ENCODE measurements around the gene COL18A1. TPM values are rescaled to one million over a fixed set of nuclear protein-coding genes. Genes with fewer than 3 reads are reported as not detected.

Gene COL18A1
- total RNA-seq, 3 donors from 2014 or later (not counting 1 experiment from before 2014, with no cell fraction given): 12.3 to 22.3 (median 12.7) TPM

DNA sequence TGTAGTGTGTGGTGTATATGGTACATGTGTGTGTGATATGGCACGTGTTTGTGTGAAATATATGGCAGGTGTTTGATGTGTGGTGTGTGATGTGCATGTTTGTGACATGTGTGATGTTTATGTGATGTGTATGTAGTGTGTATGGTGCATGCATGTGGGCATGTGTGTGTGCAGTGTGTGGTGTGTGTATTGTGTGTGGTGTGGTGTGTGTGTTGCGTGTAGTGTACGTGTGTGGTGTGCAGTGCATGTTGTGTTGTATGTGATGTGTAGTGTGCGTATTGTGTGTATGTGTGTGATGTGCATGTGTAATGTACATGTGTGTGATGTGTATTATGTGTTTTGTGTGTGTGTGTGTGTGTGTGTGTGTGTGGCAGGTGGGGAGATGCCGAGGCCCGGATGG, 71.6 kb downstream of the COL18A1 start:
- Mint-ChIP-seq H3K27ac (peak overlapping the region in 1 of 2 donors; percentile 34), H3K4me1 (peaks cover 18 to 27% of the 10 kb centered on the region in 2 donors), H3K4me3 (no peak overlapping the region), H3K36me3 (no peaks in the 10 kb centered on the region), H3K9me3 (no peaks in the 10 kb centered on the region), H3K27me3 (ENCODE audit: low read depth in 2 of 2) (no peaks in the 10 kb centered on the region)
- Histone ChIP-seq H3K27me3 (ENCODE audit: control insufficient read depth, insufficient read depth, low read length) (no peaks in the 10 kb centered on the region), H3K36me3 (ENCODE audit: control insufficient read depth, insufficient read depth, low read length) (no peaks in the 10 kb centered on the region), H3K4me1 (ENCODE audit: control insufficient read depth, insufficient read depth, low read length) (peaks cover 30% of the 10 kb centered on the region), H3K27ac (ENCODE audit: low read length) (no peak overlapping the region), H3K9me3 (ENCODE audit: control insufficient read depth, insufficient read depth, low read length) (no peaks in the 10 kb centered on the region), H3K4me3 (ENCODE audit: low read length) (no peak overlapping the region)
- ATAC-seq (no peak), DNase-seq (no peak)
- WGBS (ENCODE audit: insufficient coverage): 96% methylated on average over 6 of the region's 6 CpGs
- intact Hi-C loops (cut with micrococcal nuclease): no loop called here
- TF ChIP-seq, protein P1, sequence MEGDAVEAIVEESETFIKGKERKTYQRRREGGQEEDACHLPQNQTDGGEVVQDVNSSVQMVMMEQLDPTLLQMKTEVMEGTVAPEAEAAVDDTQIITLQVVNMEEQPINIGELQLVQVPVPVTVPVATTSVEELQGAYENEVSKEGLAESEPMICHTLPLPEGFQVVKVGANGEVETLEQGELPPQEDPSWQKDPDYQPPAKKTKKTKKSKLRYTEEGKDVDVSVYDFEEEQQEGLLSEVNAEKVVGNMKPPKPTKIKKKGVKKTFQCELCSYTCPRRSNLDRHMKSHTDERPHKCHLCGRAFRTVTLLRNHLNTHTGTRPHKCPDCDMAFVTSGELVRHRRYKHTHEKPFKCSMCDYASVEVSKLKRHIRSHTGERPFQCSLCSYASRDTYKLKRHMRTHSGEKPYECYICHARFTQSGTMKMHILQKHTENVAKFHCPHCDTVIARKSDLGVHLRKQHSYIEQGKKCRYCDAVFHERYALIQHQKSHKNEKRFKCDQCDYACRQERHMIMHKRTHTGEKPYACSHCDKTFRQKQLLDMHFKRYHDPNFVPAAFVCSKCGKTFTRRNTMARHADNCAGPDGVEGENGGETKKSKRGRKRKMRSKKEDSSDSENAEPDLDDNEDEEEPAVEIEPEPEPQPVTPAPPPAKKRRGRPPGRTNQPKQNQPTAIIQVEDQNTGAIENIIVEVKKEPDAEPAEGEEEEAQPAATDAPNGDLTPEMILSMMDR (IDR thresholded peaks at IDR 0.05): no peak

DNA sequence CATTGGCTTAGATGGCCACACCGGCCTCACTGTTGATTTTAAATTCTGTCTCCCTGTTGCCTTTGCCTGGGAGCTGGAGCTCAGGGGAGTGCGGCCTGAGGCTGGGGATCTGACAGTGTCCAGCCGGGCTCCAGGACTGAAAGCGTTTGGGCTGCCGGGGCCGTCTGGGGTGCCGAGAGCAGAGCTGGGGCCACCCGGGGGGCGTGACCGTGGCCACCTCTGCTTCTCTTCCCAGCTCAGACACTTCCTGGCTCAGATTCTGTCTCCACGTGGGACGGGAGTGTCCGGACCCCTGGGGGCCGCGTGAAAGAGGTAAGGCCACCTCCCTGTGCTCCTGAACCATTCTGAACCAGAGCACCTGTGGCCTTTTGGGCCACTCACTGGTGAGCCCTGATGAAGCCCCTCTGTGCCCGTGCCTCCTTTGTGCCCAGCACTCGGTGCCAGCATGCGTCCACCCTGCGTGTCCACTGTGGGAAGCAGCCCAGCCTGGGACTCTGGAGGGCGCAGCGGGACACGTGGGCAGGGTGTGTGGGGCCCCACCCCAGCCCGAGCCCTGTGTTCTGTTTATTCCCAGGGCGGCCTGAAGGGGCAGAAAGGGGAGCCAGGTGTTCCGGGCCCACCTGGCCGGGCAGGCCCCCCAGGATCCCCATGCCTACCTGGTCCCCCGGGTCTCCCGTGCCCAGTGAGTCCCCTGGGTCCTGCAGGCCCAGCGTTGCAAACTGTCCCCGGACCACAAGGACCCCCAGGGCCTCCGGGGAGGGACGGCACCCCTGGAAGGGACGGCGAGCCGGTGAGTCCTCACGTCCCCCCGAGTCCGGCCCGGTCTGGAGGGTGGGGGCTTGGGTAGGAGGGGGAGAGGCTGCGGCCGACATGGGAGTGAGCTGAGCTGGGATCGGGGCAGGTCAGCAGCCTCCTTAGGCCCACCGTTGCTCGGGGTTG, 72.5 kb downstream of the COL18A1 start:
- Histone ChIP-seq H3K4me3 (ENCODE audit: low read length) (no peak overlapping the region), H3K27me3 (ENCODE audit: control insufficient read depth, insufficient read depth, low read length) (no peaks in the 10 kb centered on the region), H3K27ac (ENCODE audit: low read length) (peak overlapping the region; percentile 77), H3K4me1 (ENCODE audit: control insufficient read depth, insufficient read depth, low read length) (peaks cover 38% of the 10 kb centered on the region), H3K36me3 (ENCODE audit: control insufficient read depth, insufficient read depth, low read length) (no peaks in the 10 kb centered on the region), H3K9me3 (ENCODE audit: control insufficient read depth, insufficient read depth, low read length) (no peaks in the 10 kb centered on the region)
- peak overlapping the region; percentile 96 for H3K4me3 Mint-ChIP-seq
- no peaks in the 10 kb centered on the region for H3K27me3 Mint-ChIP-seq (ENCODE audit: low read depth in 2 of 2)
- DNase-seq (no peak), ATAC-seq (no peak)
- H3K36me3 Mint-ChIP-seq: no peaks in the 10 kb centered on the region
- H3K27ac Mint-ChIP-seq: peak overlapping the region; percentile 88 to 89
- no peaks in the 10 kb centered on the region for H3K9me3 Mint-ChIP-seq
- 77% methylated on average over 44 of the region's 44 CpGs for WGBS (ENCODE audit: insufficient coverage)
- peaks cover 18 to 27% of the 10 kb centered on the region in 2 donors for H3K4me1 Mint-ChIP-seq
- intact Hi-C loops (cut with micrococcal nuclease): loop anchor here (1.0 kb wide), 2 partner anchors 119 to 343 kb away; no protein-coding TSS in a partner anchor
- TF ChIP-seq, protein P1 (IDR thresholded peaks at IDR 0.05): no peak

DNA sequence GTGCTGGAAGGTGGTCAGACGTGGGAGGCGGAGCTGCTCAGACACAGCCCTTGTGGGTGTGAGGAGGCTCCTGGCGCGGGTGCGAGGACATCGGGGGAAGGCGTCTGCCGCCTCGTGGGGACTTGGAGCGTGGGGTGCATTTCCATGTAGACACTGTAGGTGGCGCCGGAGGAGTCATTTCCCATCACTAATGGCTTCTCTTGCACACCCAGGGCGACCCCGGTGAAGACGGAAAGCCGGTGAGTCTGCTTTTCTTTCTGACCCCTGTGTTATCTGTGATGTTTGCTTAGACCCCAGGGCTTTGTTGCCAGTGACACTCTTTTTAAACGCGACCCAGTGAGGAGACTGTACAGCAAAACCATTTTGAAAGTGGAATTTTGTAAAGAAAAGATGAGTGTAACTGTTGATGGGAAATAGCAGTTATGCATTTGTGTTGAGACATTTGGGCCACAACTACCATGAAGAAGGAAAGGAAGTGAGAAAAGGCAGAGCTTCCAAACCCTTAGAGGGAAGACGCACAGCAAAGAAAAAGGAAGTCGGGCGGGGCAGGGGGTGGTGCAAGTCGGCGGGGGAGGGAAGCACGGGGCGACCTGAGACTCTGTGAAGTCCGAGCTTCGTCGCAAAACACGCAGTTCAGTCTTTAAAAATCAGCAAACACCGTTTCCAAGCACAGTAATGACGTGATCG, 73.3 kb downstream of the COL18A1 start:
- peak overlapping the region; percentile 38 for H3K4me3 ChIP-seq (ENCODE audit: low read length)
- TF ChIP-seq, protein P1 (IDR thresholded peaks at IDR 0.05): peak; percentile 92
- H3K9me3 Mint-ChIP-seq: no peaks in the 10 kb centered on the region
- H3K27me3 ChIP-seq (ENCODE audit: control insufficient read depth, insufficient read depth, low read length): no peaks in the 10 kb centered on the region
- 3% methylated on average over 32 of the region's 32 CpGs for WGBS (ENCODE audit: insufficient coverage)
- peaks cover 24 to 34% of the 10 kb centered on the region in 2 donors for H3K4me1 Mint-ChIP-seq
- H3K4me3 Mint-ChIP-seq: peak overlapping the region; percentile 96
- H3K9me3 ChIP-seq (ENCODE audit: control insufficient read depth, insufficient read depth, low read length): no peaks in the 10 kb centered on the region
- H3K27ac Mint-ChIP-seq: peak overlapping the region; percentile 88 to 89
- DNase-seq: peak; percentile 69 to 92
- no peaks in the 10 kb centered on the region for H3K36me3 ChIP-seq (ENCODE audit: control insufficient read depth, insufficient read depth, low read length)
- ATAC-seq: peak; percentile 90 to 93 (median 91)
- no peaks in the 10 kb centered on the region for H3K27me3 Mint-ChIP-seq (ENCODE audit: low read depth in 2 of 2)
- peaks cover 47% of the 10 kb centered on the region for H3K4me1 ChIP-seq (ENCODE audit: control insufficient read depth, insufficient read depth, low read length)
- peak overlapping the region; percentile 77 for H3K27ac ChIP-seq (ENCODE audit: low read length)
- H3K36me3 Mint-ChIP-seq: no peaks in the 10 kb centered on the region
- intact Hi-C loops (cut with micrococcal nuclease): loop anchor here (1.0 kb wide), 2 partner anchors 118 to 342 kb away; no protein-coding TSS in a partner anchor
